Measurements from ENCODE around the gene PSTPIP1.

DNA sequence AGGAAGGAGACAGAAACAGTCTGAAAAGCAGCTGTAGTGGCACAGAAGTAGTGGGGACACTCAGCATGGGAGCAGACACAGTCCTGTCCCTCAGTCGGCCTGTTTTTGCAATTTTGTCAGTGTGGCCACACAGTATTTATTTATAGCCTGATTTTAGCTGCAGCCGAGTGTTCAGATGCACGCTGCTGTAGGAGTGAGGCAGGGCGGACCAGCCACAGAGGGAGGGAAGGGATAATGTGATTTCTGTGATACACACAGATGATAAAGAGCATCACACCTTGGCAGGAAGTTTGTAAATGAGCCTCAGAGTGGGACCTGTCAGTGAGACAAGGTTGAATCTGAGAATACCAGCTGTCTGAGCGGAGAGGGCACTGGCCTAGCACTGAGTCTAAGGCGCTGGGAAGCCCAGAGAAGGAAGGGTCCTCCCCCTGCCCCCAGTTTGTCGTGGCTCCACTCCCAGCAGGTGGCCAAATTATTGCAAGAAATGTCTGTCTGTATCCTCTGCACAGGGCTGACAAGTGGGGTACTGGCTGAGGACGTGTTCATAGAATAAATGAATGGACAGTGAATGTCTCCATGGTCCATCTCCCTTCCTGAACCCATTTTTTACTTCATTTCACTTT lies 3.8 kb downstream of the PSTPIP1 start:
- TF ChIP-seq, protein P1, sequence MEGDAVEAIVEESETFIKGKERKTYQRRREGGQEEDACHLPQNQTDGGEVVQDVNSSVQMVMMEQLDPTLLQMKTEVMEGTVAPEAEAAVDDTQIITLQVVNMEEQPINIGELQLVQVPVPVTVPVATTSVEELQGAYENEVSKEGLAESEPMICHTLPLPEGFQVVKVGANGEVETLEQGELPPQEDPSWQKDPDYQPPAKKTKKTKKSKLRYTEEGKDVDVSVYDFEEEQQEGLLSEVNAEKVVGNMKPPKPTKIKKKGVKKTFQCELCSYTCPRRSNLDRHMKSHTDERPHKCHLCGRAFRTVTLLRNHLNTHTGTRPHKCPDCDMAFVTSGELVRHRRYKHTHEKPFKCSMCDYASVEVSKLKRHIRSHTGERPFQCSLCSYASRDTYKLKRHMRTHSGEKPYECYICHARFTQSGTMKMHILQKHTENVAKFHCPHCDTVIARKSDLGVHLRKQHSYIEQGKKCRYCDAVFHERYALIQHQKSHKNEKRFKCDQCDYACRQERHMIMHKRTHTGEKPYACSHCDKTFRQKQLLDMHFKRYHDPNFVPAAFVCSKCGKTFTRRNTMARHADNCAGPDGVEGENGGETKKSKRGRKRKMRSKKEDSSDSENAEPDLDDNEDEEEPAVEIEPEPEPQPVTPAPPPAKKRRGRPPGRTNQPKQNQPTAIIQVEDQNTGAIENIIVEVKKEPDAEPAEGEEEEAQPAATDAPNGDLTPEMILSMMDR (IDR thresholded peaks at IDR 0.05; ENCODE audit: poor library complexity) = no peak
- TF ChIP-seq EZH2 (IDR thresholded peaks at IDR 0.05; ENCODE audit: borderline replicate concordance) = no peak
